GM06990 (cell line): ENCODE measurements around the gene THBS2.

ENCODE experiments used
- DNase-seq: peaks from one replicate; pipeline ENCODE4 v3.0.0-alpha.2; 2011; ENCODE audit not compliant: insufficient read length; ENCODE audit errors: extremely low read depth
- H3K27me3 ChIP-seq: replicated peaks from 2 replicates; pipeline ENCODE4 v1.6.0; 2011; ENCODE audit warnings: low read length; ENCODE audit not compliant: control insufficient read depth, insufficient read depth
- H3K36me3 ChIP-seq: 2 replicates; pipeline ENCODE4 v1.5.1; 2011; ENCODE audit warnings: low read length; ENCODE audit not compliant: control insufficient read depth, insufficient read depth
- H3K4me3 ChIP-seq: replicated peaks from 2 replicates; pipeline ENCODE4 v1.5.1; 2011; ENCODE audit warnings: low read depth, mild to moderate bottlenecking, control low read depth, low read length
- CTCF ChIP-seq: IDR thresholded peaks from 2 replicates; pipeline ENCODE4 v1.5.1; 2011; ENCODE audit warnings: low read length, control low read depth, mild to moderate bottlenecking, inconsistent platforms; ENCODE audit not compliant: insufficient read depth, poor library complexity, severe bottlenecking

The THBS2 gene

GRCh38 chr6:169296170-169296569 lies 42.5 kb upstream of the THBS2 start:
- H3K4me3 ChIP-seq, result no peak overlapping the region
- H3K27me3 ChIP-seq, result no peaks in the 10 kb centered on the region
- TF ChIP-seq CTCF, result no peak
- no peaks in the 10 kb centered on the region for H3K36me3 ChIP-seq
- no peak for DNase-seq

- TF ChIP-seq CTCF, result no peak
- DNase-seq, result no peak
These were observed 39.5 kb upstream of the THBS2 start for GRCh38 chr6:169293196-169293595.

GRCh38 chr6:169292338-169293124 lies 38.9 kb upstream of the THBS2 start:
- no peak overlapping the region for H3K4me3 ChIP-seq
- no peaks in the 10 kb centered on the region for H3K27me3 ChIP-seq
- DNase-seq, result no peak

More at GRCh38 chr6:169293196-169293595, 39.5 kb upstream of the THBS2 start:
- Histone ChIP-seq H3K4me3 (no peak overlapping the region), H3K36me3 (no peaks in the 10 kb centered on the region), H3K27me3 (no peaks in the 10 kb centered on the region)

GRCh38 chr6:169291646-169292337 lies 38.1 kb upstream of the THBS2 start:
- TF ChIP-seq CTCF, result no peak
- H3K36me3 ChIP-seq, result no peaks in the 10 kb centered on the region
- no peak for DNase-seq

More at GRCh38 chr6:169292338-169293124, 38.9 kb upstream of the THBS2 start:
- no peaks in the 10 kb centered on the region for H3K36me3 ChIP-seq
- TF ChIP-seq CTCF, result no peak

GRCh38 chr6:169291148-169291547 lies 37.5 kb upstream of the THBS2 start:
- H3K36me3 ChIP-seq, result no peaks in the 10 kb centered on the region
- TF ChIP-seq CTCF, result no peak
- DNase-seq, result no peak
- H3K27me3 ChIP-seq, result no peaks in the 10 kb centered on the region
- no peak overlapping the region for H3K4me3 ChIP-seq

More at GRCh38 chr6:169291646-169292337, 38.1 kb upstream of the THBS2 start:
- Histone ChIP-seq H3K27me3 (no peaks in the 10 kb centered on the region), H3K4me3 (no peak overlapping the region)
